Activated T-cell treated with anti-CD3 and anti-CD28 coated beads, Interleukin-2, amount 50 U/mL, for 24 hours (primary cell): ENCODE data around the gene DDIT4.
"Not testable (repeated sequence)": the region's sequence is repeated elsewhere in the genome, so short reads cannot be mapped to it uniquely, and the experiment has no call there.

ENCODE experiments used
- DNase-seq: peaks from one replicate; pipeline ENCODE4 v3.0.0-alpha.2; 2020
- H3K27ac Mint-ChIP-seq: 2 replicates; pipeline ENCODE4 v1.8.0; 2020; ENCODE audit warnings: mild to moderate bottlenecking, mixed read lengths
- H3K27me3 Mint-ChIP-seq: 2 replicates; pipeline ENCODE4 v1.8.0; 2020; ENCODE audit warnings: mixed read lengths
- H3K36me3 Mint-ChIP-seq: 2 replicates; pipeline ENCODE4 v1.8.0; 2020; ENCODE audit warnings: low read depth, mixed read lengths
- H3K4me1 Mint-ChIP-seq: 2 replicates; pipeline ENCODE4 v1.8.0; 2020; ENCODE audit warnings: low read depth, mixed read lengths
- H3K4me3 Mint-ChIP-seq: 2 replicates; pipeline ENCODE4 v1.8.0; 2020; ENCODE audit warnings: mild to moderate bottlenecking, moderate library complexity, mixed read lengths
- H3K9me3 Mint-ChIP-seq: 2 replicates; pipeline ENCODE4 v1.8.0; 2020; ENCODE audit warnings: mixed read lengths

Gene DDIT4, protein sequence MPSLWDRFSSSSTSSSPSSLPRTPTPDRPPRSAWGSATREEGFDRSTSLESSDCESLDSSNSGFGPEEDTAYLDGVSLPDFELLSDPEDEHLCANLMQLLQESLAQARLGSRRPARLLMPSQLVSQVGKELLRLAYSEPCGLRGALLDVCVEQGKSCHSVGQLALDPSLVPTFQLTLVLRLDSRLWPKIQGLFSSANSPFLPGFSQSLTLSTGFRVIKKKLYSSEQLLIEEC

DNA sequence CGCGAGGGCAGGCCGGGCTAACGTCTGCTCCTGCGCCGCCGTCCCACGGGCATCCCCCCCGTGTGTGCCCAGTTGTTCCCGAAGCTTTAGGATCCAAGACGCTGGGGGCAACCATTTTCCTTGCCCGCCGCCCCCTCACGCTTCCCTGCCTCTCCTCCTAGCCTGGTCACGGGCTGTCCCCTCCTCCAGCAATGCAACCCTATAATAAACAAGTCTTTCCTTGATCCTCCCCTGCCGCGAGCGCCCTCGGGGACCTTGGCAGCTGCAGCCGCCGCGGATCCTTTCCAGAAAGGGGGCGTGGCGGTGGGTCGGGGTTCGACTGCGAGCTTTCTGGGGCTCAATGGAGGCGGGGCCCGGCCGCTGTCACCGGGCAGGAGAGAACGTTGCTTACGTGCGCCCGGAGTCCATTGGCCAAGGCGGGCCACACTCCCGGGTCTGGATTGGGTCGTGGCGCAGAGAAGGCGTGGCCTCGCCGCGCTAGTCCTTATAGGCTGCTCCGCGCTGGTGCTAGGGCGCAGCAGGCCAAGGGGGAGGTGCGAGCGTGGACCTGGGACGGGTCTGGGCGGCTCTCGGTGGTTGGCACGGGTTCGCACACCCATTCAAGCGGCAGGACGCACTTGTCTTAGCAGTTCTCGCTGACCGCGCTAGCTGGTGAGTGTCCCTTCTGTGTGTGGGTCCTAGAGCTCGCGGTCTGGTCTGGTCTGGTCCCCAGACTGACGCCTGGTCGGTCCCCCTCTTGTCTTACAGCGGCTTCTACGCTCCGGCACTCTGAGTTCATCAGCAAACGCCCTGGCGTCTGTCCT is at the start of gene DDIT4:
TSS of gene DDIT4 (plus strand) at position 515 of the 803 bp plus-strand sequence. CDS start 293 bp downstream, outside the sequence.
- H3K4me1 Mint-ChIP-seq: peaks cover 53% of the 10 kb centered on the region

DNA sequence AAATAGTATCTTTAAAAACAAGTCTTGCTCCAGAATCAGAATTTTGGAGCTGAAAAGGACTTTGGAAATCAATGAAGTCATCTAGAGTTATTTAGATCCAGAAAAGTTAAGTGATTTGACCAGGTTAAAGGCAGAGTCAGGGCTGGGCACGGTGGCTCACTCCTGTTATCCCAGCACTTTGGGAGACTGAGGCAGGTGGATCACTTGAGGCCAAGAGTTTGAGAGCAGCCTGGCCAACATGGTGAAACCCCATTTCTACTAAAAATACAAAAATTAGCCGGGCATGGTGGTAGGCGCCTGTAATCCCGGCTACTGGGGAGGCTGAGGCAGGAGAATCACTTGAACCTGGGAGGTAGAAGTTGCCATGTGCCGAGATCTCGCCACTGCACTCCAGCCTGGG is 49.5 kb upstream of the DDIT4 start:
- H3K27me3 Mint-ChIP-seq, H3K4me3 Mint-ChIP-seq, H3K9me3 Mint-ChIP-seq, DNase-seq: not testable (repeated sequence)
- Mint-ChIP-seq H3K36me3 (peaks cover 76% of the 10 kb centered on the region), H3K27ac (peak overlapping the region; percentile 90), H3K4me1 (peaks cover 60% of the 10 kb centered on the region)

More for the DNA sequence above, at the start of gene DDIT4:
- peak within 1 kb of the TSS; percentile 97 for H3K27ac Mint-ChIP-seq
- H3K27me3 Mint-ChIP-seq: no peaks in the 10 kb centered on the region
- peaks cover 37% of the 10 kb centered on the region for H3K36me3 Mint-ChIP-seq
- DNase-seq: peak; percentile 99
- peak within 1 kb of the TSS; percentile 98 for H3K4me3 Mint-ChIP-seq
- H3K9me3 Mint-ChIP-seq: no peaks in the 10 kb centered on the region

DNA sequence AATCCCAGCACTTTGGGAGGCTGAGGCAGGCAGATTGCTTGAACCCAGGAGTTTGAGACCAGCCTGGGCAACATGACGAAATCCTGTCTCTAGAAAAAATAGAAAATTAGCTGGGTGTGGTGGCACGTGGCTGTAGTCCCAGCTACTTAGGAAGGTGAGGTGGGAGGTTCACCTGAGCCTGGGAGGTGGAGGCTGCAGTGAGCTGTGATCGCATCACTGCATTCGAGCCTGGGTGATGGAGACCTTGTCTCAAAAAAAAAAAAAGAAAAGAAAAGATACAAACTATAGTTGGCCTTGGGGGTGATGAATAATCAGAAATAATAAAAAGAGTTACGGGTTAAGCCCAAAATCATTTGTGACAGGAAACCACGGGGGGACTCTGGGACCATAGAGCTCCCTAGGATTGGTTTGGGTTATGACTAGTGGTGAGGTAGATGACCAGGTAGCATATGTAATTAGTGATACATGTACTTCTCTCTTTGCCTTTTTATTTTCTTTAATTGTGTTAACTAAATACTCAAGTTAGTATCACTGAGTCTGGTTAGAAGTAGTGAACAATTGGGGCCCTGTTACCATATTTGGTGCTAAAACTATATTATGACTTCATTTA is 47.2 kb upstream of the DDIT4 start:
- no peak for DNase-seq
- H3K27me3 Mint-ChIP-seq: no peaks in the 10 kb centered on the region
- H3K4me3 Mint-ChIP-seq: no peak overlapping the region
- H3K4me1 Mint-ChIP-seq: peaks cover 60% of the 10 kb centered on the region
- H3K36me3 Mint-ChIP-seq: peaks cover 76% of the 10 kb centered on the region
- peak overlapping the region; percentile 85 for H3K27ac Mint-ChIP-seq
- H3K9me3 Mint-ChIP-seq: no peaks in the 10 kb centered on the region

DNA sequence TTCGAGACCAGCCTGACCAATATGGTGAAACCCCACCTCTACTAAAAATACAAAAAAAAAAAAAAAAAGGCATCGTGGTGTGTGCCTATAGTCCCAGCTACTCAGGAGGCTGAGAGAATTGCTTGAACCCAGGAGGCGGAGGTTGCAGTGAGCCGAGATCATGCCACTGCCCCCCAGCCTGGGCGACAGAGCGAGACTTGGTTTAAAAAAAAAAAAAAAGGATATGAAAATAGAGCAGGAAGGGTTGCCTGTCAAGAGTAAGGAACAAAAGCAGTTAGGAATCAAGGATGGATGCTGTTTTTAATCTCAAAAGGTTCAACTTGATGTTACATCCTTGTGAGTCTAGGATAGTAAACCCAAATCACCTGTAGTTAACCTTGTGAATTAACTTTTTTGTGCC is 45.9 kb upstream of the DDIT4 start:
- DNase-seq: no peak
- peaks cover 56% of the 10 kb centered on the region for H3K4me1 Mint-ChIP-seq
- H3K4me3 Mint-ChIP-seq: no peak overlapping the region
- no peaks in the 10 kb centered on the region for H3K27me3 Mint-ChIP-seq
- H3K27ac Mint-ChIP-seq: peak overlapping the region; percentile 18
- H3K9me3 Mint-ChIP-seq: no peaks in the 10 kb centered on the region
- peaks cover 73% of the 10 kb centered on the region for H3K36me3 Mint-ChIP-seq

DNA sequence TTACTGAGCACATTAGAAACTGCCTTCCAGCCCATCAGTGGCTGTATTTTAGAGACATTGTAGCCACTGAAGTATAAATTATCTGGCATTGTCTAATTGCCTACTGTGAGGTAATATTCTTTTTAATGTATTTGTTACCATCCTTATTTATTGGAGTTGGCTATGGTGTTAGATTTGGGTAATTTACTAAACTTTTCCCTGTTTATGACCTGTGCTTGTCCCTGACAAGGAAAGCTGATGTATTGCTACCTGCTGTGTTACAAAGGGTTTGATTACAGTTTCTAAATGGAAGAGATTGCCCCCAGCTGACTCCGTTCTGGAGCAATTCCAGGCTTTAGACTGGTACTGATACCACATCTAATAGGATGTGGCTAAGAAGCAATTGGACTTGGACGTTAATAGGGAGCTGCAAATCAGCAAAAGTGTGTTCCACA is 45.4 kb upstream of the DDIT4 start:
- no peak overlapping the region for H3K4me3 Mint-ChIP-seq
- H3K27me3 Mint-ChIP-seq: no peaks in the 10 kb centered on the region
- peak overlapping the region; percentile 73 for H3K27ac Mint-ChIP-seq
- H3K9me3 Mint-ChIP-seq: no peaks in the 10 kb centered on the region
- peaks cover 76% of the 10 kb centered on the region for H3K36me3 Mint-ChIP-seq
- DNase-seq: no peak
- H3K4me1 Mint-ChIP-seq: peaks cover 54% of the 10 kb centered on the region

DNA sequence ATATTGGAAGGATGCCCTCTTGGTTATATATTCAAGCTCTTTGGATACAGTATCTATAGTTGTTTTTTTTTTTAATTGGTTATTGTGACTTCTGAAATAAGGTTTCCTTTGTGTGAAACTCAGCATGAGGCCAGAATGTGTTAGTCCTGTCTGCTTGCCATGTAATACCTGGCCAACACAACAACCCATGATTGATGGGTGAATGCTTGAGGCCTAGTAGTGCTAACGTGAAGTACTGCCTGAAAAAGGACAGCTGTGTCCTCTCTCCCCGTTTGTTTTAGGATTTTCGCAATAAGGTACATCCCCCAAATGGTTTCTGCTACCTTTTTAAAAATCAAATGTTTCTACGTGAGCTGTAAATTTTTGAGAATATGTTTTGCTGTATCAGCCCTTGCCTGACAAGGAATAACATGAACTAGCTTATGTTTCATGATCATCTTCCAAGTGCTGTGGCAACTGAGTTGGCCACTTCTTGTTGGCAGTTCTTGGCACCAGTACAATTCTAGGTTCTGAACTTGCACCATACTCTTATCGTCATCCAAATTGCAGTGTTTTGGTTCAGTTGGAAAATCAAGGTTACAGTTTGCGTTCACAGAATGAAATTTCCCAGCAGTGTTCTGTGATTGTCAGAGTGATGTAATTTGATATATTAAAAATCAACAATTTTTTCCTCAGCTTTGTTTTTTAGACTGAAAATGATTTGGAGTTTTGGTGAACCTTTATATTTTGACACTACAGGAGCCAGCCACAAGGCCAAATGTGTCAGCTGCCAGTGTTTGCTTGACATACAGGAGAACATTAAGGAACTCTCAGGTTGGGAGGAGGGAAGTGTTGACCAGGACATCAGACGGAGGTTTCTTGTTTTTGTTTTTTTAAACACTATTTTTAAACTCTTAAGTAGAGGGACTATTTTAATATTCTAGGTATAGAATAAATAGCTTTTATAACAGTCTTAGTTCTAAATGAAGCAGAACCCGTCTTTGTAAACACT is 44.2 kb upstream of the DDIT4 start:
- Mint-ChIP-seq H3K4me3 (no peak overlapping the region), H3K27me3 (no peaks in the 10 kb centered on the region), H3K36me3 (peaks cover 75% of the 10 kb centered on the region), H3K4me1 (peaks cover 44% of the 10 kb centered on the region), H3K9me3 (no peaks in the 10 kb centered on the region), H3K27ac (peak overlapping the region; percentile 41)
- DNase-seq: no peak

DNA sequence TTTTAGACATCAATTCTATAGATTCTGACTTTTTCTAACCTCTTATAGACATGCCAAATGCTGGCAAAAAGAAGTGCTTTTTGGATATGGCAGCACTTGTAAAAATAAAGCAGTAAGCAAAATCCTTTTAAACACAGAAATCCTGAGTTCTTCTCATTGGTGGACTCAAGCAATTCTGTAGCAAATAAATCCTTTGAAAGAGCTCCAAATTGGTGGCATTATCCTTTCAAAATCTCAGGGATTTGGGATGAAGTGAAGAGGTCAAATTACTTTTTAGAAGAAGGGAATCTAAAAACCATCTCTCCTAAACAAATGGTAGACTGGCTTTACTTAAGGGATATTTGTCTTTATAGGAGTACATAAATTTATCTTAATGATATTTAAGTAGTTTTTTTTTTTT is 40.1 kb upstream of the DDIT4 start:
- peaks cover 81% of the 10 kb centered on the region for H3K36me3 Mint-ChIP-seq
- H3K27ac Mint-ChIP-seq: no peak overlapping the region

DNA sequence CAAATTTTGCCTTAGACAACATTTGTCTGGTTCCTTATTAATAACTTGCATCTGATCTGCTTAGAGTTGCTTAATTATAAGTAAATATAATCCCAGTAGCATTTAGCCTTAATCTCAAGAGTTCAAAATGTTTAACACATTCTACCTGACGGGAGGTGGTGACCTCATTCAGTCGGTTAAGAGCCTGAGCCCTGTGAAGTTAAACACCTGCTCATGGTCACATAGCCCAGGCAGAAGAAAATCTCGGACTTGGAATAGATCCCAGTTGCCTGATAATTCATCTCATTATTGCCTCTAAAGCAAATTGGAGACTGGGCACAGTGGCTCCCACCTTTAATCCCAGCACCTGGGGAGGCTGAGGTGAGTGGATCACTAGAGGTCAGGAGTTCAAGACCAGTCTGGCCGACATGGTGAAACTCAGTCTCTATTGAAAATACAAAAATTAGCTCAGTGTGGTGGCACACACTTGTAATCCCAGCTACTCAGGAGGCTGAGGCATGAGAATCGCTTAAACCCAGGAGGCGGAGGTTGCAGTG is 39.1 kb upstream of the DDIT4 start:
- no peak for DNase-seq
- Mint-ChIP-seq H3K9me3 (no peaks in the 10 kb centered on the region), H3K4me3 (no peak overlapping the region), H3K27ac (no peak overlapping the region), H3K4me1 (peaks cover 21% of the 10 kb centered on the region), H3K27me3 (no peaks in the 10 kb centered on the region), H3K36me3 (peaks cover 71% of the 10 kb centered on the region)

More for the DNA sequence above, 40.1 kb upstream of the DDIT4 start:
- Mint-ChIP-seq H3K4me3 (no peak overlapping the region), H3K4me1 (peaks cover 28% of the 10 kb centered on the region), H3K27me3 (no peaks in the 10 kb centered on the region), H3K9me3 (no peaks in the 10 kb centered on the region)
- DNase-seq: no peak

DNA sequence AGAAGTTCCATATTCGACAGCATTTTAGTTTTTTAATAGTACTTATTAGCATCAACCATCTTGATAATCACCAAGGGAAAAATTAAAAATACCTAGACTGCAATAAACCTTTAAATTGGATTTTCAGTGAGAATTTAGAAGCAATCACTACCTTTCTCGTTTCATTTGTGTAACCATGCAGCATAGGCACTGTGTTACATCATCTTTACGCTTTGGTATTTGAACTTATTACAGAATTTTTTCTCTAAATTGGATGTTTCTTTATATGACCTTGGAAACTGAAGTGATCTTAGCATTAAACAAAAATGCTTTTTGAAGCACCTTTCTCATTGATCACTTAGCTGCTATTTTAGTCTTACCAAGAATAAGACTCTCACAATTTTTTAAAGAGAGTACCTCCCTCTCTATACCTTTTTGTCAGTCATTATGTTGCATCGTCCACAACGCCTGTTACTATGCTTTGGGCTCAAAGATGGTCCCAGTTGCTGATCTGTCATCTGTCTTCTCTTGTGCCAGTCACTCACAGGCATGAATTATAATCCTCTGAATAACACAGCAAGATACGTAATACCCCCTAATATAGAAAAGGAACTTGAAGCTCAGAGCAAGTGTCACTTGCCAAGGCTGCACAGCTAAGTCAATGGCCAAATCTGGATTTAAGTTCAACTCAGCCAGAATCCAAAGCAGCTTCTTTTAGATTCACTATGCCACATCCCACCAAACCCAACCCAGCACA is 38.0 kb upstream of the DDIT4 start:
- Mint-ChIP-seq H3K36me3 (peaks cover 61% of the 10 kb centered on the region), H3K4me3 (no peak overlapping the region), H3K4me1 (peaks cover 18% of the 10 kb centered on the region), H3K27ac (peak overlapping the region; percentile 3), H3K27me3 (no peaks in the 10 kb centered on the region), H3K9me3 (no peaks in the 10 kb centered on the region)
- DNase-seq: no peak

DNA sequence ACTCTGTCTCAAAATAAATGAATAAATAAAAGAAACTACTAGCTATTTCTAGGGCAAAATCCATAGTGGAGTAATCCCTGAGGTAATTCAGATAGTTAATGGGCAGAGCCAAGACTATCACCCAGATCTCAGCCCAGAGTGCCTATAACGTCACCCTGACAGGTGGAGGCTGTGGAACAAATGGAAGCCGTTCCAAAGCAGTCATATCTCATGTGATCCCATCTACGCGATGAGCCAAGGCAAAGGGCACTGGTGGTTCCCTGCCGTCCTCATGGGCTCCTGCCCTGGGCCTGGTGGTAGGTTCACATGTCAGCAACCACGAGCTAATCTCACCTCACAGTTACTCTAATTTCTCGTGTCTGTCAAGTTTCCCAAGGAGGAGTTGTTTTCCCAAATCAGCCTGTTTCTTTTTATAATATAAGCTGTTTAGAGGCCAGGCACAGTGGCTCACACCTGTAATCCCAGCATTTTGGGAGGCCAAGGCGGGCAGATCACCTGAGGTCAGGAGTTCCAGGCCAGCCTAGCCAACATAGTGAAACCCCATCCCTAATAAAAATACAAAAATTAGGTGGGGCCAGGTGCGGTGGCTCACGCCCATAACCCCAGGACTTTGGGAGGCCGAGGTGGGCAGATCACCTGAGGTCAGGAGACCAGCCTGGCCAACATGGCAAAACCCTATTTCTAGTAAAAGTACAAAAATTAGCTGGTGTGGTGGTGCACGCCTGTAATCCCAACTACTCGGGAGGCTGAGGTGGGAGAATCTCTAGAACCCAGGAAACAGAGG is 35.1 kb upstream of the DDIT4 start:
- H3K9me3 Mint-ChIP-seq: no peaks in the 10 kb centered on the region
- H3K36me3 Mint-ChIP-seq: peaks cover 45% of the 10 kb centered on the region
- H3K27me3 Mint-ChIP-seq: no peaks in the 10 kb centered on the region
- DNase-seq: no peak
- H3K27ac Mint-ChIP-seq: no peak overlapping the region
- H3K4me3 Mint-ChIP-seq: no peak overlapping the region
- peaks cover 35% of the 10 kb centered on the region for H3K4me1 Mint-ChIP-seq

DNA sequence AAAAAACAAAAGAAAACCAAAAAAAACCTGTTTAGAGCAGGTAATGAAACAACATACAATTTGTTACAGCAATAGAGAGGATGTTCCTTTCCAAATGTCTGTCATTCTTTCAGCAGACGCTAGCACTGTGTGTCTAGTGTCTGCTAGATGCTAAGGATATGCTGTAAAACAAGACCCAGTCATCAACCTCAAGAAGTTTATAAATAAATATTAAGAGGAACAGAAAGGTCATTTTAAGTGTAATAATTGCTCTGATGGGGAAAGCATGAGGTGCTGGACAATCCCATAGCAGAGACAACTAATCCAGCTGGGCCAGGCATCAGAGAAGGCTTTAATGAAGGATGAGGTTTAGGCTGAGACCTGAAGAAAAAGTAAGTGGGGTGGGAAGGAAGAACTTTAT is 34.3 kb upstream of the DDIT4 start:
- no peak for DNase-seq
- H3K4me1 Mint-ChIP-seq: peaks cover 43% of the 10 kb centered on the region
- H3K4me3 Mint-ChIP-seq: no peak overlapping the region
- peaks cover 38% of the 10 kb centered on the region for H3K36me3 Mint-ChIP-seq
- H3K27me3 Mint-ChIP-seq: no peaks in the 10 kb centered on the region
- H3K9me3 Mint-ChIP-seq: no peaks in the 10 kb centered on the region
- no peak overlapping the region for H3K27ac Mint-ChIP-seq

DNA sequence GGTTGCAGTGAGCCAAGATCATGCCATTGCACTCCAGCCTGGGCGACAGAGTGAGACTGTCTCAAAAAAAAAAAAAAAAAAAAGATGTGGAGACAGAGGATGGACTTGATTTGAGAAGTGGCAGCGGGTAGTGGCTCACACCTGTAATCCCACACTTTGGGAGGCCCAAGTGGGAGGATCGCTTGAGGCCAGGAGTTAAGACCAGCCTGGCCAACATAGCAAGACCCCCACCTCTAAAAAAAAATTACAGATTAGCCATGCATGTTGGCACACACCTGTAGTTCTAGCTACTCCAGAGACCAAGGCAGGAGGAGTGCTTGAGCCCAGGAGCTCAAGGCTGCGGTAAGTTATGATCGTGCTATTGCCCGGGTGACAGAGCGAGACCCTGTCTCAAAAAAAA is 33.4 kb upstream of the DDIT4 start:
- H3K27ac Mint-ChIP-seq: no peak overlapping the region
- no peak overlapping the region for H3K4me3 Mint-ChIP-seq
- DNase-seq: no peak
- no peaks in the 10 kb centered on the region for H3K9me3 Mint-ChIP-seq
- peaks cover 30% of the 10 kb centered on the region for H3K36me3 Mint-ChIP-seq
- H3K4me1 Mint-ChIP-seq: peaks cover 53% of the 10 kb centered on the region
- no peaks in the 10 kb centered on the region for H3K27me3 Mint-ChIP-seq
